NCI-H1092 treated with DMSO at 0.1 percent for 48 hours (cell line): ENCODE data around the gene SRR.

ENCODE experiments used
- DNase-seq: peaks from one replicate; lab custom pipeline; 2025; lab: John Stamatoyannopoulos, UW

SRR gene

DNA sequence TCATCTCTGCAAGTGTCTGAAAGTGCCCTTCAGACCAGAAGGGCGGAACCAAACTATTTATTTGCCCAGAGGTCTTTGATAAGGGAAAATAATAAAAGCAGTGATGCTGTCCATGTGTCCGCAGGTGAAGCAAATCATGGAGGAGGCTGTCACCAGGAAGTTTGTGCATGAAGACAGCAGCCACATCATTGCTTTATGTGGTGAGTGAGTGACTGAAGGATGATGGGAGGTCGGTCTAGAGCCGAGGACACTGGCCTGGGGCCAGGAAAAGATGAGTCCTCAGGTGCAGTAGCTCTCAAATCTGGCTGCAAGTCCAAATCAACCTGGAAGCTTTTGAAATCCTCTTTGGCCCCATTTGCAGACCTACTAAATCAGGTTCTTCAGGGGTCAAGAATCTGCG is 39.7 kb downstream of the SRR start:
- no peak for DNase-seq

- no peak for DNase-seq
Observed at GRCh38 chr17:2344528-2344927, 40.8 kb downstream of the SRR start.

DNA sequence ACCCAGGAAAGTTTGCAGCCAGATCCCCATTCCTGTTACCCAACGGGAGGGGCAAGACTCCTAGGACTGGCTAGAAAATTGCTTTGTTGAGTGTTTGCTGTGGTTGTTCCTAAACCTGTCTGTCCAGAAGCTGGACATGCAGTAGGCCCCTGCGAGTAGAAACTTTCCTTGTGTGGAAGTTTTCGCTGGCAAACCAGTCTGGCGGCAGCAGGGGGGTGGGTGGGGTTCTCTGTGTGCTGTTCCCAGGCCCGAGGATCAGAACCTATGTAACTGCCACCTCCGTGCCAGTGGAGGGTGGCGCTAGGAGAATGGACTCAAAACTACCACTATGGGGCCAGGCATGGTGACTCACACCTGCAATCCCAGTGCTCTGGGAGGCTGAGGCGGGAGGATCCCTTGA is 42.7 kb downstream of the SRR start:
- no peak for DNase-seq

DNA sequence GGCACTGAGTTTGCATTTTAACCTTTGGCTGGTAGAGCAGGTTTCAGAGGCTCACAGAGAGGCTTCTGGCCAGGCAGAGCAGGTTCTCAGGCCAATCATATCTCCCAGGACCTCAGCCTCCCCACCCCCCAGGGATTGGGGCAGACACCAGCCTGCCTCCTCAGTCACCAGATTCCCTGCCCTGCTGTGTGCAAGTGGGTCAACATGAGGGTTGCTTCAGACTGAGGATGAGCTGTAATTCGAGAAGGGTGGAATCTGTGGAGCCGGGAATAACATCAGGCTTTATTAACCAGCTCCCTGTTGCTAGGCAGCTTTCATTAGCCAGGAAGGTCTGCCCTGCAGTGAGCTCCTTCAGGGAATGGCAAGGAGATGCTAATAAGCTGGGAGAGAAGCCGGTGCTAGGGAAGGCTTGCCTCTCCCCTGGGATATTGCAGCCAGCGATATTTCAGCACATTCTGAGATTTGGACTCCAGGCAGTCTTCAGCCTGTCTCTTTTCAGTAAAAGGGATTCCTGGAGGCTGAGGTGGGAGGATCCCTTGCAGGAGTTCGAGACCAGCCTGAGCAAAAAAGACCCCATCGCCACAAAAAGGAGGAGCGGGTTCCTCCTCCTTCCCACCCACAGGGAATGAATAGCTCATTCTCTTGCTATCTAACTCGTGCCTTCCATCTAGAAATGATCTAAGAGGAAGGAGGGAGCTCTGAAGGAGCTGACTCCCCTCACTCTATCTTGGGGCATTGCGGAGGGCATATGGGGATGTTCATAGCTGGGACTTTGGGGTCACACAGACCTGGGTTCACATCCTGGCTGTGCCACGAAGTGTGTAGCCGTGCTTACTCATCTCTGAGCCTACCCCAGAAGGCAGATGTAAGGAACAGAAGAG is 44.3 kb downstream of the SRR start:
- peak; percentile 59 for DNase-seq

GRCh38 chr17:2351269-2351668 is 47.5 kb downstream of the SRR start:
- no peak for DNase-seq

DNA sequence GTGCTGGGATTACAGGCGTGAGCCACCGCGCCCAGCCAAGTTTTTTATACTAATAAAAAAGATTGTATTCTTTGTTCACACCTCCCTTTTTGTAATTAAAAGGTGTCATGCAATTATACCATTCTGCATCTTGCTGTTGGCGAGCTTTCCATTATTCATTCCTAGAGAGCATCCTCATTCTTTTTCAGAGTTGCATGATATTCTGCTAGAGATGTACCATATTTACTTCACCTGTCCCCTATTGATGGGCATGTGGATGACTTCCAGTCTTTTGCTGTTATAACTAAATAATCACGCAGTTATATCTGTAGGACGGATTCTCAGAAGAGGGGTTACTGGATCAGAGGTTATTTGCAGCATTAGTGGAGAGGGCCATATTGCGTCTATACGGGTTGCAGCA is 50.6 kb downstream of the SRR start:
- no peak for DNase-seq

DNA sequence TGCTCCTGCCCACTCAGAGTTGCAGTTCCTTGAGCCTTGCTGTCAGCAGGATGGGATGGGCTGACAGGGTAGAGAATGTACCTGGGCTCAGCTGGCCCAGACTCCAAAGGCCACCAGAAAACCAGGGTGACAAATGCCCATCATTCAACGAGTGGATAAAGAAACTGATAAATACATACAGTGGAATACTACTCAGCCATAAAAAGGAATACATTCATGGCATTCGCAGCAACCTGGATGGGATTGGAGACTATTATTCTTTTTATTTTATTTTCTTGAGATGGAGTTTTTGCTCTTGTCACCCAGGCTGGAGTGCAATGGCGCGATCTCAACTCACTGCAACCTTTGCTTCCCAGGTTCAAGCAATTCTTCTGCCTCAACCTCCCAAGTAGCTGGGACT is 53.5 kb downstream of the SRR start:
- no peak for DNase-seq

GRCh38 chr17:2357931-2358434 is 54.2 kb downstream of the SRR start:
- DNase-seq: no peak

- no peak for DNase-seq
Observed at GRCh38 chr17:2361010-2361760, 57.4 kb downstream of the SRR start.

DNA sequence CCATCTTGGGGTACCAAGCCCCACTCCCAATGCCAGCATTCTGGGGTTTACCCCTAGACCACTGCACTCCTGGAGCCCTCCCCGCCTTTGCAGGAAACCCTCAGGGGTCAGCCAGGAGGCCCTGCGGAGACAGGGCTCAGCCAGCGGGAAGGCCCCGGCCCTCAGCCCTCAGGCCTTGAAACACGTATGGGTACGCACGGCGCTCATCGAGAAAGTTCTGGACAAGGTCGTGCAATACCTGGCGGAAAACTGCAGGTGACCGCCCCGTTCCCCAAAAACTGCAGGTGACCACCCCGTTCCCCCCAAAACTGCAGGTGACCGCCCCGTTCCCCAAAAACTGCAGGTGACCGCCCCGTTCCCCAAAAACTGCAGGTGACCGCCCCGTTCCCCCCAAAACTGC is 58.3 kb downstream of the SRR start:
- no peak for DNase-seq

- DNase-seq: no peak
Observed at GRCh38 chr17:2362416-2362815, 58.7 kb downstream of the SRR start.

GRCh38 chr17:2362881-2363280 is 59.1 kb downstream of the SRR start:
- no peak for DNase-seq

DNA sequence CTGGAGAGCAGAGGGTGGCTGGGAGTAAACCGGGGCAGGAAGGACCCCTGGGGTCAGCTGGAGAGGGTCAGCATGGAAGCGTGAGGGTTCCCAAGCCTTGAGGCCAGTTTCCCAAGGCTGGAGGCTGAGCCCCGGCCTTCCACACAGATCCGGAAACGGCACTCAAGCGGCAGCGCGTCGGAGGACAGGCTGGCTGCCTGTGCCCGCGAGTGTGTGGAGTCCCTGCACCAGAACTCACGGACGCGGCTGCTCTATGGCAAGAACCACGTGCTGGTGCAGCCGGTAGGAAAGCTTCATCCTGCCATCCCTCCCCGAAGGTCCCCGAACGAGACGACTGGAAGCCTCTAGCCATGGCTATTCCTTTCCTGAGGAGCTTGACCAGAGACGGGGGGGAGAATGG is 59.6 kb downstream of the SRR start:
- DNase-seq: no peak

DNA sequence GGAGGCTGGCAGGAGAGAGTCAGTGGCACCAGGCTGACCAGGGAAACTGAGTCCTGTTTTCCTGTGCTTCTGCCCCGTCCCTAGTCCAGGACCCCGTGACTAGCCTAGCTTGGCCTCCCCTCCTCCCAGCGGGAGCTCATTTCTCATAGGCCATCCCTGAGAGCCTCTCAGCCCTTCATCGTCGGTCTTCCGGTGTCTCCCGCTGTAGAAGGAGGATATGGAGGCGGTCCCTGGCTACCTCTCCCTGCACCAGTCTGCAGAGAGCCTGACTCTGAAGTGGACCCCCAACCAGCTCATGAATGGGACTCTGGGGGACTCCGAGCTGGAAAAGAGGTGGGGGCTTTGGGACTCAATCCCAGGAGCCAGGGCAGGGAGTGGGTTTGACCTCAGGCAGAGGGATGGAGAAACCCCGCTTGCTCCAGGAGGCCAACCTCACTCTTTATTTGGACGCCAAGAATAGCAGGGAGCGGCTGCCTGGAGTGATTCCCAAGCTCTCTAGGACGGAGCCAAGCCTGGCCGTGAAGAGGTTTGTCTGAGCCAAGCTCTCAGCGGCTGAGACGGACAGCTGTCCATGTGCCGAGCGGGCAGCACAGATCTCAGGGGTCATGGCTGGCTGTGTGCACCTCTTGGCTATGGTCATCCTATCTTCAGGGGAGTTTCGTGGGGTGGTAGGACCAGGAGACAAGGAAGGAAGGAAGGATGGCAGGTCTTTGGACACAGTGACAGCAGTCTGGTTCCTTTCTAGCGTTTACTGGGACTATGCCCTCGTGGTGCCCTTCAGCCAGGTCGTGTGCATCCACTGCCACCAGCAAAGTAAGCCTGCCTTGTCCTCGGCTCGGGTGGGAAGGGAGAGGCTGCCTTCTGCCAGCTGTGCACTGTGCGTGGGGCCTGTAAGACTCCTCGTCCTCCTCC is 60.4 kb downstream of the SRR start:
- DNase-seq: peak; percentile 19

DNA sequence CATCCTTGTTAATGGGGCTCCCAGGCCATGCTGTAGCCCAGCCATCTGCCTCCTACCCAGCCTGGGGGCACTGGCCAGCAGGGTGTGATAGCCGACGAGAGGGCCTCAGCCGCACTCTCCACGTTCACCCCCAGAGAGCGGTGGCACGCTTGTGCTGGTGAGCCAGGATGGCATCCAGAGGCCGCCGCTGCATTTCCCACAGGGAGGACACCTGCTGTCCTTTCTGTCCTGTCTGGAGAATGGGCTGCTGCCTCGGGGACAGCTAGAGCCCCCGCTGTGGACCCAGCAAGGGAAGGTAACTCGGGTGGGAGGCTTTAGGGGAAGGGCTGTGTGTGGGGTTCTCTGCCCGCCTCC is 61.0 kb downstream of the SRR start:
- no peak for DNase-seq

GRCh38 chr17:2365132-2365531 is 61.4 kb downstream of the SRR start:
- no peak for DNase-seq

GRCh38 chr17:2366747-2367494 is 63.2 kb downstream of the SRR start:
- no peak for DNase-seq

- no peak for DNase-seq
Observed at GRCh38 chr17:2368359-2368758, 64.6 kb downstream of the SRR start.

DNA sequence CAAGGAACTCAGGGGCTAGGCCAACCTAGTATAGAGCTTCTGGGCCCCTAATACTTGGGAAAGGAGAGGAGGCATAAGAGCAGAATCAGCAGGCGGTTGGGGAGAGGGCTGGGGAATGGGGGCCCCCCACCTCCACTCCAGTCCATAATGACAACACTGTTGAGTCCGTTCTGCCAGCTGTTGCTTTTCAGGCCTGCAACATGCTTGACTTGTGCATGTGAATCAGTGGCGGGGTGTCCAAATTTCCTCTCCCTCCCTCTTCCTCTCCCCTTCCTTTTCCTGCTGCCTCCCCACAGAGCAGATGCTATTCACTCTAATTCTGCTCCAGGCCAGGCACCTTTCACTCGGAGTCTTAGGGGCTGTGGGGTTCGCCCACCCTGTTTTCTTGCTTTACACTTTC is 65.3 kb downstream of the SRR start:
- no peak for DNase-seq

DNA sequence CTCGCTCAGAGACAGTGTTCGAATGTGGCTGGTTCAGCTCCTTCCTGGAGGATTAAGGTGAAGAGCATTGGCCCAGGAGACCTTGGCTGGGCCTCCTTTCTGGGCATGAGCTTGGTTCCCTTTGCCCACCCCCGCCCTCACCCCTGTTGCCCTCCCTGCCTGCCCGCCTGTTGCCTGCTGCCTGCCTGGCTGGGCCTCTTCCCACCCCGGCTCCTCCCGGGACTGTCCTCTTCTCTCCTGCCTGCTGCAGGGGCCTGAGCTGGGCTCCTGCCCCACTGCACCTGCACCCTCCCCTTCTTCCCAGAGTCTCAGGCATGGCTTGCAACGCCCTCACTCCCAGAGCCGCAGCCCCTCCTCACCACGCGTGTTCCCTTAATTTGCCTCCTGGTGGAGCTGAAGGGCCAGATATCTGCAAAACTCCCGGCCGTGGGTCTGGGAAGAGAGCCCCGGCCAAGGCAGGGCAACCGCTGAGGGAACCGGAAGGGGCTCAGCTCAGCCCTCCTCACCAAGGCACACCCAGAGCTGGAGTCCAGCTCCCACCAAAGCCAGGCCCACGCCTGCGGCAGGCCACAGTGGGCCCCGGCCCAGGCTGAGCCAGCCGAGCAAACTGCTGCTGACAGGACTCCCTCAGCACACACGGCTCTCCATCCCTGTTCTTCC is 65.9 kb downstream of the SRR start:
- DNase-seq: no peak

DNA sequence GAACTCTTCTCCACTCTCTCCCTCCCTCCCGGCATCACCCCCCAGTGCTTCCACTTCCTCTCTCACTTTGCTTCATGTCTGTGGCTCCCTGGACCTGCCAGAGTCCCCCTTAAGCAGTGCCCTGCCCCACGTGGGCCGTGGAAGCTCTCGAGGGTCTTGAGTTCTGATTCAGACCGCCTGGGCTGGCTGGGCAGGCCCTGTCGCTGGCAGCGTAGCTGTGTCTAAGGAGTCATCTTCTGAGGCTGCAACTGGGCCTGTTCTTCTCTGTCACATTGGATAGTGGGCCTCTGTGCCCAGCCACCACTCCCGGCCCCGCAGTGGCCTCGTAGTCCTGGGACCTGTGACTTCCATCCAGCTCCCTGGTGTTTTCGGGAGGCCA is 66.5 kb downstream of the SRR start:
- DNase-seq: no peak
